GM19455 (cell line): Measurements from ENCODE around the gene CDKL4.
"Not testable (repeated sequence)": the region's sequence is repeated elsewhere in the genome, so short reads cannot be mapped to it uniquely, and the experiment has no call there.

ENCODE experiments used
- ATAC-seq: cut with Tn5 transposase; IDR thresholded peaks from one replicate; pipeline ENCODE4 v1.9.1; 2021; ENCODE audit not compliant: unreplicated experiment

Gene CDKL4

GRCh38 chr2:39179974-39180960 is 63.5 kb downstream of the CDKL4 start:
- no peak for ATAC-seq

GRCh38 chr2:39178756-39179155 is 65.0 kb downstream of the CDKL4 start:
- ATAC-seq, result no peak

GRCh38 chr2:39176997-39177396 is 66.8 kb downstream of the CDKL4 start:
- ATAC-seq, result no peak

- ATAC-seq, result no peak
Observed at GRCh38 chr2:39175026-39175812, 68.6 kb downstream of the CDKL4 start.

GRCh38 chr2:39174022-39174421 is 69.7 kb downstream of the CDKL4 start:
- ATAC-seq, result no peak

GRCh38 chr2:39172047-39172706 is 71.6 kb downstream of the CDKL4 start:
- not testable (repeated sequence) for ATAC-seq

GRCh38 chr2:39171621-39172020 is 72.1 kb downstream of the CDKL4 start:
- ATAC-seq, result no peak

GRCh38 chr2:39164089-39164488 is 79.7 kb downstream of the CDKL4 start:
- no peak for ATAC-seq

GRCh38 chr2:39160982-39161381 is 82.8 kb downstream of the CDKL4 start:
- no peak for ATAC-seq

GRCh38 chr2:39159283-39159682 is 84.5 kb downstream of the CDKL4 start:
- ATAC-seq, result no peak

- no peak for ATAC-seq
Observed at GRCh38 chr2:39158351-39158750, 85.4 kb downstream of the CDKL4 start.

GRCh38 chr2:39156846-39157245 is 86.9 kb downstream of the CDKL4 start:
- no peak for ATAC-seq

GRCh38 chr2:39156107-39156506 is 87.7 kb downstream of the CDKL4 start:
- ATAC-seq, result no peak

GRCh38 chr2:39155573-39155972 is 88.2 kb downstream of the CDKL4 start:
- ATAC-seq, result not testable (repeated sequence)

- ATAC-seq, result no peak
Observed at GRCh38 chr2:39154944-39155343, 88.8 kb downstream of the CDKL4 start.

- no peak for ATAC-seq
Observed at GRCh38 chr2:39153312-39153711, 90.5 kb downstream of the CDKL4 start.

GRCh38 chr2:39152504-39152903 is 91.3 kb downstream of the CDKL4 start:
- ATAC-seq, result no peak

- ATAC-seq, result no peak
Observed at GRCh38 chr2:39150890-39151497, 92.8 kb downstream of the CDKL4 start.

GRCh38 chr2:39150102-39150562 is 93.6 kb downstream of the CDKL4 start:
- no peak for ATAC-seq

GRCh38 chr2:39146630-39147029 is 97.1 kb downstream of the CDKL4 start:
- no peak for ATAC-seq

- ATAC-seq, result no peak
Observed at GRCh38 chr2:39145906-39146421, 97.8 kb downstream of the CDKL4 start.
